Breast epithelium (tissue), 4 donors: ENCODE measurements around the gene NELL1. TPM values are rescaled to one million over a fixed set of nuclear protein-coding genes. Genes with fewer than 3 reads are reported as not detected.
A peak's percentile ranks its signal among the peaks of the same experiment; 100 is the strongest.

ENCODE experiments used
- DNase-seq, 2 donors: peaks; one replicate each; pipeline ENCODE4 v3.0.0-alpha.2; 2019; ENCODE audit warnings: low spot score in 2 of 2
- H3K27ac ChIP-seq, 2 donors: fragments of 200-600 bp; sonication (generic) in 1 of 2; one replicate each; pipeline ENCODE4 v1.5.1; 2016 to 2019; ENCODE audit warnings: mild to moderate bottlenecking in 1 of 2
- H3K27me3 ChIP-seq, 2 donors: fragments of 200-600 bp; sonication (generic) in 1 of 2; one replicate each; pipeline versions ENCODE4 v1.5.1 to v1.6.0; 2017 to 2019; ENCODE audit warnings: control low read depth in 1 of 2, mild to moderate bottlenecking in 1 of 2
- H3K36me3 ChIP-seq: fragments of 200-600 bp; one replicate; pipeline ENCODE4 v1.5.1; 2019
- H3K4me1 ChIP-seq, 2 donors: fragments of 200-600 bp; sonication (generic); one replicate each; pipeline ENCODE4 v1.5.1; 2016 to 2019; ENCODE audit warnings: control low read depth in 1 of 2
- H3K4me3 ChIP-seq, 3 donors: fragments of 200-600 bp; sonication (generic); 1 replicate in 2 of 3; 2 replicates in 1 of 3; pipeline ENCODE4 v1.5.1; 2016 to 2019; ENCODE audit warnings: mild to moderate bottlenecking in 3 of 3, moderate library complexity in 2 of 3
- H3K9me3 ChIP-seq, 2 donors: fragments of 200-600 bp; sonication (generic) in 1 of 2; one replicate each; pipeline ENCODE4 v1.5.1; 2016 to 2019; ENCODE audit warnings: control low read depth in 1 of 2
- POLR2A ChIP-seq: fragments of 450-650 bp; IDR thresholded peaks from one replicate; pipeline ENCODE4 v1.6.1; 2016; ENCODE audit warnings: antibody characterized with exemption, mild to moderate bottlenecking, moderate library complexity
- POLR2AphosphoS5 ChIP-seq, 3 donors: sonication (generic); formaldehyde crosslinking; IDR thresholded peaks; one replicate each; pipeline ENCODE4 v1.6.1; 2017; ENCODE audit warnings: antibody characterized with exemption in 3 of 3
- intact Hi-C: fragments of 100-400 bp; cut with DNase I; formaldehyde crosslinking; loops from one replicate; pipeline ENCODE4 v1.15.1; 2023; ENCODE audit warnings: low total_unique reads
- total RNA-seq, 3 donors: library from RNA; depleted of rRNA; stranded (reverse); fragments of >200 nt; gene quantifications; one replicate each; pipeline ENCODE4 v1.1.0, GENCODE V29; 2016
- TF ChIP-seq, protein P1 (sequence below), 3 donors: fragments of 450-650 bp; IDR thresholded peaks; one replicate each; pipeline ENCODE4 v1.5.1; 2016 to 2017; ENCODE audit warnings: antibody characterized with exemption in 3 of 3, mild to moderate bottlenecking in 3 of 3, moderate library complexity in 3 of 3

NELL1 gene
- total RNA-seq, 3 donors from 2014 or later = 0.15 TPM; not detected in 2

DNA sequence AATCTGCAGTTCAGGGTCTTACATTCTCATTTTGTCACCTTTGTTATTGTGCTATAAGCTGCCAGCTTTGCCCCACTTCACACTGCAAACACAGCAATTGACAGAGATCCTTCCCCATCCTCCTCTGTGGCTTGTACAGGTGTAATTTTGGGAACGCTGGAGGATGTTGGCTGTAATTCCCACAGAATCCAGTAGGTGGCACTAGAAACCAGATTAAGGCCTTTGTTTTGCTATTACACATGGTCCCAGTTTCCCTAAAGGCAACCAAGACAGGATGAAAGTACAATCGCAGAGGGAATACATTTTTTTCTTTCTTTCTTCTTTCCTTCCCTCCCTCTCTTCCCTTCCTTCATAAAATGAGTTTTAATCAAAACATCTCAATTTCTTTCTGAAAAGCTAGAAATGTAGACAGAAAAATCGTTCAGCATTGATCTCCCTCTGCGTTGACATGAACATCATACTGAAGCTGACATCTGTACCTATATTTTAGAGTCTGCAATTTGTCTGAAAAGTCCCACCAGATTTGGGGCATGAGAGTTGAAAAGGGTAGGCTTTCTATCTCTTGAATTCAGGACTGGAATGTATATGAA lies 21.3 kb upstream of the NELL1 start:
- no peak for TF ChIP-seq POLR2AphosphoS5 (IDR thresholded peaks at IDR 0.05)
- TF ChIP-seq, protein P1, sequence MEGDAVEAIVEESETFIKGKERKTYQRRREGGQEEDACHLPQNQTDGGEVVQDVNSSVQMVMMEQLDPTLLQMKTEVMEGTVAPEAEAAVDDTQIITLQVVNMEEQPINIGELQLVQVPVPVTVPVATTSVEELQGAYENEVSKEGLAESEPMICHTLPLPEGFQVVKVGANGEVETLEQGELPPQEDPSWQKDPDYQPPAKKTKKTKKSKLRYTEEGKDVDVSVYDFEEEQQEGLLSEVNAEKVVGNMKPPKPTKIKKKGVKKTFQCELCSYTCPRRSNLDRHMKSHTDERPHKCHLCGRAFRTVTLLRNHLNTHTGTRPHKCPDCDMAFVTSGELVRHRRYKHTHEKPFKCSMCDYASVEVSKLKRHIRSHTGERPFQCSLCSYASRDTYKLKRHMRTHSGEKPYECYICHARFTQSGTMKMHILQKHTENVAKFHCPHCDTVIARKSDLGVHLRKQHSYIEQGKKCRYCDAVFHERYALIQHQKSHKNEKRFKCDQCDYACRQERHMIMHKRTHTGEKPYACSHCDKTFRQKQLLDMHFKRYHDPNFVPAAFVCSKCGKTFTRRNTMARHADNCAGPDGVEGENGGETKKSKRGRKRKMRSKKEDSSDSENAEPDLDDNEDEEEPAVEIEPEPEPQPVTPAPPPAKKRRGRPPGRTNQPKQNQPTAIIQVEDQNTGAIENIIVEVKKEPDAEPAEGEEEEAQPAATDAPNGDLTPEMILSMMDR (IDR thresholded peaks at IDR 0.05) = peak; percentile 61 to 88 (median 71)
- Histone ChIP-seq H3K4me1 (no peaks in the 10 kb centered on the region), H3K9me3 (no peaks in the 10 kb centered on the region), H3K36me3 (no peaks in the 10 kb centered on the region), H3K27ac (no peak overlapping the region), H3K27me3 (no peaks in the 10 kb centered on the region), H3K4me3 (no peak overlapping the region)
- intact Hi-C loops = no loop called here
- DNase-seq = no peak

DNA sequence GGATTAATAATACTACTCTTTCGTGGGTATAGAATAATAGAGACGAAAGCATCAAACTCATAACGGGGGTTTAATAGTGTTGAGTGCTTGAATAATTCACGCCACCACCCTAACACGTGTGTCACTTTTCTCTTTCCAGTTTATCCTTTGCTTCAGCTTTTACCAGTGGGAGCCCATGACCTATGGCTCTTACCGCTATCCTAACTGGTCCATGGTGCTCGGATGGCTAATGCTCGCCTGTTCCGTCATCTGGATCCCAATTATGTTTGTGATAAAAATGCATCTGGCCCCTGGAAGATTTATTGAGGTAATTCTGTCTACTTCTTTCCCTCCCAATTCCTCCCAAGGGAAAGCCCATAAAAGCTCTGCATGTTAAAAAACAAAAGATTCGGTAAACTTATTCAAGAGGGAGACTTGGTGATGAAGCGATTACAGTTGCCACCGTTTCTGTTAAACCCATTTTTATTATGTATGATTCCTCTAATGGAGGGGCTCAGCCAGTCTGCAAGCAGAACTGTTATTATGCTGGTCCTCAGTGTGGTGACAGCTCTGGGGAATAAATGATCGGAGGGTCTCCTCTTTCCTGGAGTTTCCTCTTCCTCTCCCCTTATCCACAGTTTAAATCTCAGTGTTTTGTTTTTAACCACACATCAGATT lies 17.1 kb upstream of the NELL1 start:
- Histone ChIP-seq H3K36me3 (no peaks in the 10 kb centered on the region), H3K27ac (no peak overlapping the region), H3K27me3 (no peaks in the 10 kb centered on the region), H3K4me1 (no peaks in the 10 kb centered on the region), H3K9me3 (no peaks in the 10 kb centered on the region), H3K4me3 (no peak overlapping the region)
- no peak for DNase-seq
- intact Hi-C loops = no loop called here
- no peak for TF ChIP-seq POLR2AphosphoS5 (IDR thresholded peaks at IDR 0.05)
- TF ChIP-seq POLR2A = no peak
- TF ChIP-seq, protein P1 (IDR thresholded peaks at IDR 0.05) = no peak

DNA sequence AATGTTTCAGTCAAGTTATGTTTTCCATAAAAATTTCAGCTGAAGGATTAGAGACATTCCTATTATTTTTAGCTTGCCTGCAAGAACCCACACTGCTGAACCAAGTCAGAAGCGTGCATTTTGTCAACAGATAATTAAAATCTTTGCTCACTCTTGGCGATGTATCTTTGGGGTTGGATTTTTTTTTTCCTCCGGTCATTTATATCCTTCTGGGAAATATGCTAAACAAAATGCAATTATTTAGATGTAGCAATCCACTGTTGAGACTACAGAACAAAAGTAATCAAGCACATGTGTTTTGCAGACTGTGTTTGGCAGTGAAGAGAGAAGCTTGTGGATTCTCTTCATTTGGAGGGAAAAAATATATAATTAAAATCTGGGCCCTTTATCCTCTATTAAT lies 15.3 kb upstream of the NELL1 start:
- H3K27ac ChIP-seq = no peak overlapping the region

DNA sequence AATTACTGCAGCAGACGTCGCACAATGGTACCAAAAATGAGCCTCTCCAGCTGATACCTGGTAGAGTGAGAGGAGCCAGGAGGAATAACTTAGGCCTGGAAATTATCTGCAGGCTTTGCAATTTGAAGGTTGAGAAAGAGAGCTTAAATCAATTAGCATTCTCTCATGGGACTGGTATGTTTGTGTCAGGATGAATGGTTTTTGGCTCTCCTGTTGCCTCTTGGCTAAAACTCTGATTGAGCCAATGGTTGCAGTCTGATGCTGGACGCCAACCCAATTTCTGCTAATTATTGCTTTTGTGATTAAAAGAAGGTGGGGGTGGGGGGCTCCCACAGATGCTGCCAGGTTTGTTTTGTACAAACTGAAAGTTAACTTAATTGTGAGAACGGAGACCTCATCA lies 12.5 kb upstream of the NELL1 start:
- no peaks in the 10 kb centered on the region for H3K36me3 ChIP-seq
- no peak overlapping the region for H3K27ac ChIP-seq
- H3K4me3 ChIP-seq = no peak overlapping the region
- peaks cover 0 to 4% of the 10 kb centered on the region in 2 donors for H3K9me3 ChIP-seq
- intact Hi-C loops = no loop called here
- no peak for DNase-seq
- H3K27me3 ChIP-seq = no peaks in the 10 kb centered on the region
- TF ChIP-seq POLR2AphosphoS5 (IDR thresholded peaks at IDR 0.05) (no peak), POLR2A (no peak)
- TF ChIP-seq, protein P1 (IDR thresholded peaks at IDR 0.05) = no peak
- no peaks in the 10 kb centered on the region for H3K4me1 ChIP-seq

More for the DNA sequence above, 15.3 kb upstream of the NELL1 start:
- no peaks in the 10 kb centered on the region for H3K27me3 ChIP-seq
- no peaks in the 10 kb centered on the region for H3K9me3 ChIP-seq
- no peak for TF ChIP-seq POLR2A
- no peaks in the 10 kb centered on the region for H3K36me3 ChIP-seq
- H3K4me3 ChIP-seq = no peak overlapping the region
- no peak for DNase-seq
- no peaks in the 10 kb centered on the region for H3K4me1 ChIP-seq
- intact Hi-C loops = no loop called here

DNA sequence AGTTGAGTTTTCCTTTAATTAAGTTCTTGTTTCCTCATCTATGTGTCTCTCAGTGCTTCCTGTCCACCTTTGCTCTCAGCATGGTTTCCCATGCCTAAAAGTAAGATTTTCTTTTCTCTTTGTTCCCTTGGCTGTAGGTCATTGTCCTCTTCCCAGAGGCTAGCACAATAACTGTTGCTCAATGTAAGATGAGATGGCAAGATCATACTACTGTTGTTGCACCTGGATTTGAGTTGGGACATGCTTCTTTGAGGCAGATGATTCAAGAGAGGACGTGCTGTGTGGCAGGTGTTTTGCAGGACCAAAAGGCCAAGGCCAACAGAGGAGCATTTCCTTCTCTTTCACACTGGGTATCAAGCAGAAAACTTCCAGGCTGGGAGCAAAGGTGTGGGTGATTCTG lies 11.3 kb upstream of the NELL1 start:
- Histone ChIP-seq H3K27me3 (no peaks in the 10 kb centered on the region), H3K9me3 (peaks cover 0 to 8% of the 10 kb centered on the region in 2 donors), H3K36me3 (no peaks in the 10 kb centered on the region), H3K4me3 (no peak overlapping the region), H3K4me1 (no peaks in the 10 kb centered on the region), H3K27ac (no peak overlapping the region)
- DNase-seq = no peak
- TF ChIP-seq, protein P1 (IDR thresholded peaks at IDR 0.05) = no peak
- TF ChIP-seq POLR2AphosphoS5 (IDR thresholded peaks at IDR 0.05) (no peak), POLR2A (no peak)
- intact Hi-C loops = no loop called here
